ENCODE results near the gene AKAP1.

The AKAP1 gene

DNA sequence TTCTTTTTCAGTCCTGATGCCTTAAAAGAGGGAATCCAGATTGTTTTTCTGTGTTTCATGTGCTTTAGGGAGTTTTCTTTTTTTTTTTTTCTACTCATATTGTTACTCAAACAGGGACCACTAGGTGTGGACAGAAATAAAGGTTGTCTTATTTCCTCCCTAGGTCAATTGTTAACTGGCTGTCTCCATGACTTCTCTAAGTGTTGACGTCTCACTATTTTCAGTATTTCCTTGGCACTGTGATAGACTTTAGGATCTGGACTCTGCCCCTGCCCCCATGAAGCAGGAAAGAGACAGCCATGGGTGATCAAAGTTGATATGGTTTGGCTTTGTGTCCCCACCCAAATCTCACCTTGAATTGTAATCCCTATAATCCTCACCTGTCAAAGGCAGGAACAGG lies 73.7 kb downstream of the AKAP1 start:
- no peak for ATAC-seq (ENCODE audit: low read depth)
- H3K9me3 Mint-ChIP-seq: peaks cover 3% of the 10 kb centered on the region
- H3K27ac Mint-ChIP-seq: no peak overlapping the region
- H3K36me3 Mint-ChIP-seq: peaks cover 2% of the 10 kb centered on the region
- H3K27me3 Mint-ChIP-seq: peaks cover 9% of the 10 kb centered on the region
- no peaks in the 10 kb centered on the region for H3K4me1 Mint-ChIP-seq
- no peak overlapping the region for H3K4me3 Mint-ChIP-seq
- no peak for DNase-seq (ENCODE audit: low spot score in 2 of 2)

DNA sequence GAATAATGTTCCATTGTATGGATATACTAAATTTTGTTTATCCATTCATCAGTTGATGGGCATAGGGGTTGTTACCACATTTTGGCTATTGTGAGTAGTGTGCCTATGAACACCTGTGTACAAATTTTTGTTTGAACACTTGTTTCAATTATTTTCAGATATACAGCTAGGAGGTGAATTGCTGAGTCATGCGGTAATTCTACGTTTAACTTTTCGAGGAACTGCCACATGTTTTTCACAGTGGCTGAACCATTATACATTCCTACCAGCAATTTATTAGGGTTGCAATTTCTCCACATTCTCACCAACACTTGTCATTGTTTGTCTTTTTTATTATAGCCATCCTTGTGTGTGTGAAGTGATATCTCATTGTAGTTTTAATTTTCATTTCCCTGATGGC lies 75.6 kb downstream of the AKAP1 start:
- H3K9me3 Mint-ChIP-seq: peaks cover 3% of the 10 kb centered on the region
- no peak for ATAC-seq (ENCODE audit: low read depth)
- peaks cover 2% of the 10 kb centered on the region for H3K36me3 Mint-ChIP-seq
- DNase-seq (ENCODE audit: low spot score in 2 of 2): no peak
- H3K27me3 Mint-ChIP-seq: peaks cover 11% of the 10 kb centered on the region
- no peak overlapping the region for H3K27ac Mint-ChIP-seq
- no peaks in the 10 kb centered on the region for H3K4me1 Mint-ChIP-seq
- no peak overlapping the region for H3K4me3 Mint-ChIP-seq

DNA sequence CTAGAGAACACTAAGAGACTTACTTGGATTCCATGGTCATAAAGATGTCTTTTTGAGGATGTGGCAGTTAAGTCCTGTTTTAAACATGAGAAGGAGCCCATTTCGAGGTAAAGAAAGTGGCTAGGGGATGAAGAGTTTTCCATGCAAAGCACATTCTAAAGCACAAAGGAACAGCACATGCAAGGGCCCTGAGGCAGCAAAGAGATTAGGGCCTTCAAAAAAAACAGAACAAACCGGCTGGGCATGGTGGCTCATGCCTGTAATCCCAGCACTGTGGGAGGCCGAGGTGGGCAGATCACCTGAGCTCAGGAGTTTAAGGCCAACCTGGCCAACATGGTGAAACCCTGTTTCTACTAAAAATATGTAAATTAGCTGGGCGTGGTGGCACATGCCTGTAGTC lies 79.8 kb downstream of the AKAP1 start:
- ATAC-seq (ENCODE audit: low read depth) (no peak), DNase-seq (ENCODE audit: low spot score in 2 of 2) (no peak)
- H3K4me3 Mint-ChIP-seq: no peak overlapping the region
- no peak overlapping the region for H3K27ac Mint-ChIP-seq
- peaks cover 5% of the 10 kb centered on the region for H3K9me3 Mint-ChIP-seq
- H3K4me1 Mint-ChIP-seq: no peaks in the 10 kb centered on the region
- peaks cover 18% of the 10 kb centered on the region for H3K27me3 Mint-ChIP-seq
- peaks cover 4% of the 10 kb centered on the region for H3K36me3 Mint-ChIP-seq

DNA sequence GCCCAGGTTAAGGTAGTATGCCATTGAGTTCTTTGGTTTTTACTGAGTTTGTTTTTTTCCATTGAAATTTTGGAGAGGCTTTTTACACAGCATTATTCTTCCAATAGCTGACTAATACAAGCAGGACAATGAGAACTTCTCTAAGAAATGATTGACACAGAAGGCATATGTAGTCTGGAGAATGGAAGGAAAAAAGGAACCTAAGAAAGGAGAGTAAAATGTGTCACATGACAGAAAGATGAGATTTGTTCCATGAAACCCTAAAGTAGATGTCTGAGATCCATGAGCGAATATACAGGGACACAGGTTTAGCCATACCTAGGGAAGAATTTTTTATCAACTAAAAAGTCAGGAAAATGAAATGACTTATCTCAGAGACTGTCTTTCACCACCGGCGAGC lies 80.7 kb downstream of the AKAP1 start:
- Mint-ChIP-seq H3K4me3 (no peak overlapping the region), H3K27me3 (peaks cover 19% of the 10 kb centered on the region), H3K36me3 (peaks cover 3% of the 10 kb centered on the region), H3K27ac (no peak overlapping the region), H3K4me1 (no peaks in the 10 kb centered on the region), H3K9me3 (peaks cover 4% of the 10 kb centered on the region)
- no peak for ATAC-seq (ENCODE audit: low read depth)
- DNase-seq (ENCODE audit: low spot score in 2 of 2): no peak

DNA sequence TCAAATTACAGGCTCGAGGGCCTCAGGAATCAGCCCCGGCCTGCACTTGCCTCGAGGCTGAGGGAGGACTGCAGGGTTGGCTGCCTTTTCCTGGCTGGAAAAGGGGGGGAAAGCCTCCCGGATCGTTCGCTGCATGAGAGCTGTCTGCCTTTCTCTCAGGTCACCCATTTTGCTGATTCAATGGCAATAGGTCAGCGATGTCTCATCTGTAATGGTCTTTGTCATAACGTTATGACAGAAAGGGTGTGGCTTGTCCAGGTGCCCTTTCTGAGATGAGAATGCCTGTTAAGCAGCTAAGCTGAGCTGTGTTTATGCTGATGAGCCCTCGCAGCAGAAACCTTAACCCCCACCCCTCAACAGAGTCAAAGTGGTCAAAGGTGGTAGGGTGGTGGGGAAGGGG lies 81.8 kb downstream of the AKAP1 start:
- ATAC-seq (ENCODE audit: low read depth) (no peak), DNase-seq (ENCODE audit: low spot score in 2 of 2) (no peak)
- Mint-ChIP-seq H3K4me3 (no peak overlapping the region), H3K4me1 (no peaks in the 10 kb centered on the region), H3K9me3 (peaks cover 4% of the 10 kb centered on the region), H3K27me3 (peaks cover 19% of the 10 kb centered on the region), H3K36me3 (peaks cover 3% of the 10 kb centered on the region), H3K27ac (no peak overlapping the region)

DNA sequence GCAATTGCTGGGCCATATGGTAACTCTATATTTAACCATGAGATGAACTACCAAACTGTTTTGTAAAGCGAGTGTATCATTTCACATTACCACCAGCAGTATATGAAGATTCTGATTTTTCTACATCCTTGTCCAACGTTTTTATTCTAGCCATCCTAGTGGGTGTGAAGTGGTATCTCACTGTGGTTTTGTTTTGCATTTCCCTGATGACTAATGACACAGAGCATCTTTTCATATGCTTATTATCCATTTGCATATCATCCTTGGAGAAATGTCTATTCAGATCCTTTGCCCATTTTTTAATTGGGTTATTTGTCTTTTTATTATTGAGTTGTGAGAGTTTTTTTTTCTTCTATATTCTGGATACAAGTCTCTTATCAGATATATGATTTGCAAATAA lies 83.6 kb downstream of the AKAP1 start:
- Mint-ChIP-seq H3K9me3 (peaks cover 3% of the 10 kb centered on the region), H3K4me1 (no peaks in the 10 kb centered on the region), H3K27ac (no peak overlapping the region), H3K27me3 (peaks cover 22% of the 10 kb centered on the region), H3K36me3 (peaks cover 3% of the 10 kb centered on the region), H3K4me3 (no peak overlapping the region)
- no peak for ATAC-seq (ENCODE audit: low read depth)
- no peak for DNase-seq (ENCODE audit: low spot score in 2 of 2)

DNA sequence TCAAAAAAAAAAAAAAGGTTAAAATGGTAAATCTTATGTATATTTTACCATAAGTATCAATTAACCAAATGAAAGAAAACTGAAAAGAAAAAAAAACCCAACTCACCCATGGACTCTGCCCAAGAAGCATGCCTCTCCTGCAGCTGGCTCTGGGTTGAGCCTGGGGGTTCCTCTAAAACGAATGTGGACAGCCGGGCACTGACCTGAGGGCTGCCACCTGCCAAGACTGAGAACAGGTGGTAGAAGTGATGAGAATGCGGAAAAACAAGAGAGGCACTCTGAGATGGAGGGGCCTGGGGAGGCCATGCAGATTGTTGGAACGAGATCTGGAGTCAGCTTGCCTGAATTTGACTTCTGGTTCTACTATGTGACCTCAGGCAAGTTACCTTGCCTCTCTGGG lies 85.8 kb downstream of the AKAP1 start:
- Mint-ChIP-seq H3K36me3 (peaks cover 3% of the 10 kb centered on the region), H3K9me3 (peaks cover 3% of the 10 kb centered on the region), H3K27ac (no peak overlapping the region), H3K27me3 (peaks cover 15% of the 10 kb centered on the region), H3K4me3 (no peak overlapping the region), H3K4me1 (no peaks in the 10 kb centered on the region)
- DNase-seq (ENCODE audit: low spot score in 2 of 2) (no peak), ATAC-seq (ENCODE audit: low read depth) (no peak)

All from memory B cell (primary cell).